SK-N-SH treated with all-trans-retinoic acid at 6 μM for 48 hours (cell line): ENCODE measurements around the gene FOXR1.

Experiments
- ATAC-seq: fragments of 200-7000 bp; cut with Tn5 transposase; 3 replicates; pipeline ENCODE4 v1.9.1; 2020; ENCODE audit warnings: mild to moderate bottlenecking, moderate library complexity
- BACH2 ChIP-seq: fragments of 250-450 bp; sonication (Bioruptor Pico); IDR thresholded peaks from 2 replicates; pipeline ENCODE4 v1.9.0; 2021; ENCODE audit warnings: mild to moderate bottlenecking, borderline replicate concordance
- CREB5 ChIP-seq: fragments of 250-450 bp; sonication (Bioruptor Pico); IDR thresholded peaks from 2 replicates; pipeline ENCODE4 v1.5.1; 2020; ENCODE audit warnings: low read depth, mild to moderate bottlenecking, moderate library complexity
- CSRNP3 ChIP-seq: fragments of 250-450 bp; sonication (Bioruptor Pico); IDR thresholded peaks from 2 replicates; pipeline ENCODE4 v1.5.1; 2021; ENCODE audit warnings: mild to moderate bottlenecking, moderate library complexity
- ESRRG ChIP-seq: fragments of 250-450 bp; sonication (Bioruptor Pico); IDR thresholded peaks from 2 replicates; pipeline ENCODE4 v1.6.1; 2021; ENCODE audit warnings: mild to moderate bottlenecking
- PATZ1 ChIP-seq: fragments of 250-450 bp; sonication (Bioruptor Pico); IDR thresholded peaks from 2 replicates; pipeline ENCODE4 v1.8.0; 2020; ENCODE audit warnings: mild to moderate bottlenecking, moderate library complexity, borderline replicate concordance
- RARB ChIP-seq: fragments of 250-450 bp; sonication (Bioruptor Pico); IDR thresholded peaks from 2 replicates; pipeline ENCODE4 v1.8.0; 2021; ENCODE audit warnings: mild to moderate bottlenecking, moderate library complexity
- SNAI2 ChIP-seq: fragments of 250-450 bp; sonication (Bioruptor Pico); IDR thresholded peaks from 2 replicates; pipeline ENCODE4 v1.5.0; 2020; ENCODE audit warnings: mild to moderate bottlenecking, moderate library complexity
- TCF4 ChIP-seq: fragments of 250-450 bp; sonication (Bioruptor Pico); IDR thresholded peaks from 2 replicates; pipeline ENCODE4 v1.8.0; 2021; ENCODE audit warnings: mild to moderate bottlenecking, moderate library complexity, borderline replicate concordance
- TSHZ2 ChIP-seq: fragments of 250-450 bp; sonication (Bioruptor Pico); IDR thresholded peaks from 2 replicates; pipeline ENCODE4 v1.5.0; 2020; ENCODE audit warnings: mild to moderate bottlenecking, moderate library complexity
- ZC3H10 ChIP-seq: fragments of 250-450 bp; sonication (Bioruptor Pico); IDR thresholded peaks from 2 replicates; pipeline ENCODE4 v1.5.1; 2021; ENCODE audit warnings: mild to moderate bottlenecking, moderate library complexity
- ZFP3 ChIP-seq: fragments of 250-450 bp; sonication (Bioruptor Pico); IDR thresholded peaks from 2 replicates; pipeline ENCODE4 v1.5.0; 2020; ENCODE audit warnings: mild to moderate bottlenecking, moderate library complexity
- ZFP30 ChIP-seq: fragments of 450-650 bp; formaldehyde crosslinking; IDR thresholded peaks from 2 replicates; pipeline ENCODE4 v1.5.0; 2022; ENCODE audit warnings: mild to moderate bottlenecking, moderate library complexity
- ZNF565 ChIP-seq: fragments of 450-650 bp; formaldehyde crosslinking; conservative IDR thresholded peaks from 2 replicates; pipeline ENCODE4 v1.5.0; 2020; ENCODE audit warnings: low read depth, mild to moderate bottlenecking, moderate library complexity
- ZNF70 ChIP-seq: fragments of 450-650 bp; formaldehyde crosslinking; IDR thresholded peaks from 2 replicates; pipeline ENCODE4 v1.5.0; 2020; ENCODE audit warnings: mild to moderate bottlenecking, moderate library complexity
- ZNF8 ChIP-seq: fragments of 450-650 bp; formaldehyde crosslinking; IDR thresholded peaks from 2 replicates; pipeline ENCODE4 v1.5.0; 2020; ENCODE audit warnings: mild to moderate bottlenecking, moderate library complexity

The FOXR1 gene

DNA sequence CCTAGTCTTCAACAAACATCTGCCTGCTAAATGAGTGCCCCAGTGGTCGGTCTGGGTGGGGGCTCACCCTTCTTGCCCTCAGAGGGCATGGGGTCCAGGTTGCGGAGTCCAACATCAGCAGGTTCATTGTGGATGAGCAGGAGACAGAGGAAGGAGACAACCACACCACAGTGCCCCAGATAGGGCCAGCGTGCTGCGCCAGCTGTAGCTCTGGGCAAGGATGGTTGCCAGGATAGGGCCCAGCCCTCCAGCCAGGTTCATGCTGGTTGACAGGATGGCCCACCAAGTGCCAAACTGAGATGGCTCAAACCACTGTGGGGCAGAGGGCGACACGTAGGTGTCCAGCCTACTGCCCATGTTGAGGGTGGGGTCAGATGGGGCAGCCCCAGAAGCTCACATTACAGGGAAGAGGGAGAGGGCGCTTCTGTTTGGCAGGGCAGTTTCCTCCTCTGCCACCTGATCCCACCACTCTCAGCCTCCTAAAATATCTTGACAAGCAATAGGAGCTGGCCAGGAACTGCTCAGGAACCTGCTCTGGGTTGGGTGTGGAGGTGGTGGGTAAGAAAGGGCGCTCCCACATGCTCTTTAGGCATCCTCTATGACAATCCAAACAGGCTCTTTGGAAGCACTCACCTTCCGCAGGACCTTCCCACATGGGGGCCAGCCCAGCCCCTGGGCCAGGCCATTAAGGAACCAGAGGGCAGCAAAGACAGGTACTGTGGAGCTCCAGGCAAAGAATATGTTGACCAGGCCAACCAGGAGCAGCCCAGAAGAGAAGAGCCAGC is 56.2 kb downstream of the FOXR1 start (continued):
- TF ChIP-seq ZNF565 (no peak), CSRNP3 (CRISPR knock-in tag) (no peak), ZNF70 (no peak)

DNA sequence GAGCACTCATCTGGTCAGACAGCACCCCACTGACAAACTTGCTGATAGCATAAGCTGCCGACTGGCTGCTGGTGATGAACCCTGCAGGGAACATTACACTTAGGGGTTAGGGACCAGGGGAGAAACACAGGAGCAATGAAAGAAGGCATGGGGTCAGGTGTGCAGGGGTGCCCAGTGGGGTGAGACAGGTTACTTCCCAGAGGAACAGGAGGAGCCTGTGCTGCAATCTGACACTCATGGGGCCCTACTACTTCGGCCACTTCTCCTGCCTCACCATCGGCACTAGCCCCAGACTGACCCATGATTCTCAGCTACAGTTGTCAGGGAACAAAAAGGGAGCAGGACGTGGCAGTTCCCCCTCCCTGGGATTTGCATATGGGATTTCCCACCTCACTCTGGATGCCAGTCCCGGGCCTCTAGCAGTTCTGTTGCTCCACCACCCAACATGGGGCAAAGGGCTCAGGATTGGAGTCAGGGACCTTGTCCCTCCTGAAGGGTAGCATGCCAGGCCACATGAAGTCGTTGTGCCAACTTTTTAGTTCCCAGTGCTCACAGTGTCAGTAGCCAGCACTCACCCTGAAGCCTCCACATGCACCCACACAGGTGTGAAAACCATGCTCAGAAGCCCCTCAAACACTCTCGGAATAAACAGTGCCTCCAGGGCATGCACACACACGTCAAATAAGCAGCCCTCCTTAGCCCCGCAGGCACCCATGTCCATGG is 56.9 kb downstream of the FOXR1 start:
- TF ChIP-seq ZFP30 (CRISPR knock-in tag) (no peak), ZNF8 (CRISPR knock-in tag) (no peak), ZNF70 (no peak), PATZ1 (CRISPR knock-in tag) (no peak), RARB (CRISPR knock-in tag) (no peak), ZFP3 (CRISPR knock-in tag) (no peak), TCF4 (no peak), TSHZ2 (no peak), CSRNP3 (CRISPR knock-in tag) (no peak), CREB5 (no peak), BACH2 (CRISPR knock-in tag) (no peak), ZC3H10 (no peak), ESRRG (CRISPR knock-in tag) (no peak), SNAI2 (no peak)
- TF ChIP-seq, all 23 proteins: peak for 0
- no peak for ATAC-seq

DNA sequence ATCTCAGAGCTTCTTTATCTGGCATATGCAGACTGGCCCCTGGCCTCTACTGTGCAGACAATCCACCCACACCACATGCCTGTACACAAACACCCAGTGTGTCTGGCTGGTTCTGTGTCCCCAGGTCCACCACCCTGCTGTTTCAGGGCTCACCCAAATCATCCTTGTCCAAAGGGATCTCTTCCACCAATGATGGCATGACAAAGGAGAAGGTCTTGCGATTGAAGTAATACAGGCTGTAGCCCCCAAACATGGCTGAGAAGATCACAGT is 57.4 kb downstream of the FOXR1 start:
- no peak for ATAC-seq
- no peak for TF ChIP-seq ESRRG (CRISPR knock-in tag)
- TF ChIP-seq BACH2 (CRISPR knock-in tag): no peak
- TF ChIP-seq TCF4: no peak
- no peak for TF ChIP-seq SNAI2
- no peak for TF ChIP-seq PATZ1 (CRISPR knock-in tag)
- no peak for TF ChIP-seq ZNF8 (CRISPR knock-in tag)
- no peak for TF ChIP-seq CREB5
